K562 (cell line): Measurements from ENCODE around the gene GLRA3. TPM values are rescaled to one million over a fixed set of nuclear protein-coding genes. Genes with fewer than 3 reads are reported as not detected.
A peak's percentile ranks its signal among the peaks of the same experiment; 100 is the strongest.
"Not testable (repeated sequence)": the region's sequence is repeated elsewhere in the genome, so short reads cannot be mapped to it uniquely, and the experiment has no call there.

Experiments
- ATAC-seq: fragments of 200-7000 bp; cut with Tn5 transposase; 3 replicates; pipeline ENCODE4 v1.9.1; 2020; ENCODE audit warnings: moderate library complexity
- BruUV-seq: library from RNA; stranded (reverse); fragments of 400-500 nt; replicated peaks from 2 replicates; lab custom pipeline; 2021; lab: Mats Ljungman, UMichigan
- CTCF ChIA-PET: fragments of 300-600 bp; formaldehyde crosslinking; extraction: SDS; loops from one replicate; lab custom pipeline; 2021; ENCODE audit warnings: low intra/inter-chr PET ratio; lab: Yijun Ruan, JAX
- POLR2A ChIA-PET: fragments of 300-600, 350-650 bp; sonication (Branson Sonifier 250); formaldehyde crosslinking; extraction: SDS; loops from one replicate; lab custom pipeline; 2021; ENCODE audit warnings: antibody characterized with exemption, inconsistent platforms; lab: Yijun Ruan, JAX
- DNase-seq, 4 experiments: peaks; one replicate each; pipeline versions ENCODE4 v3.0.0 to v3.0.0-alpha.2; 2011 to 2018; ENCODE audit warnings: low spot score in 3 of 4, mixed read lengths in 3 of 4; ENCODE audit errors: extremely low read depth in 1 of 4
- FAIRE-seq: peaks from 2 replicates; lab custom pipeline; 2011; peaks lifted over from hg19 to GRCh38; lab: Jason Lieb, UNC
- H2AFZ ChIP-seq: 2 replicates; pipeline ENCODE4 v1.6.0; 2011; ENCODE audit warnings: low read depth, low read length, control low read depth, inconsistent platforms
- H3K27ac ChIP-seq: fragments of 200-600 bp; 3 replicates; pipeline ENCODE4 v1.8.0; 2011; ENCODE audit warnings: low read depth, mild to moderate bottlenecking, control low read depth, inconsistent platforms, low read length, moderate library complexity, mixed read lengths; ENCODE audit errors: extremely low read depth
- H3K27me3 ChIP-seq, 2 experiments: fragments of 300-600 bp in 1 of 2; 2 replicates in 1 of 2; 3 replicates in 1 of 2; pipeline versions ENCODE4 v1.6.0 to v1.8.0; 2011; ENCODE audit warnings: inconsistent platforms in 2 of 2, low read length in 2 of 2, mild to moderate bottlenecking in 1 of 2, mixed read lengths in 1 of 2, moderate library complexity in 1 of 2; ENCODE audit not compliant: control insufficient read depth in 2 of 2, insufficient read depth in 2 of 2
- H3K36me3 ChIP-seq: fragments of 300-600 bp; 3 replicates; pipeline ENCODE4 v1.8.0; 2011; ENCODE audit warnings: mild to moderate bottlenecking, low read length, inconsistent platforms; ENCODE audit not compliant: control insufficient read depth, insufficient read depth
- H3K4me1 ChIP-seq, 2 experiments: fragments of 200-600 bp in 1 of 2; replicated peaks in 1 of 2; 2 replicates in 1 of 2; 3 replicates in 1 of 2; pipeline versions ENCODE4 v1.5.1 to v1.8.0; 2011; ENCODE audit warnings: inconsistent platforms in 2 of 2, low read length in 2 of 2, mild to moderate bottlenecking in 1 of 2, mixed read lengths in 1 of 2, moderate library complexity in 1 of 2; ENCODE audit not compliant: control insufficient read depth in 2 of 2, insufficient read depth in 2 of 2
- H3K4me2 ChIP-seq: 2 replicates; pipeline ENCODE4 v1.6.1; 2011; ENCODE audit warnings: low read length, control low read depth, inconsistent platforms, mixed read lengths; ENCODE audit not compliant: insufficient read depth
- H3K4me3 ChIP-seq: fragments of 200-600 bp; sonication (generic), shearing (Covaris generic); 2 replicates; pipeline ENCODE4 v1.5.1; 2016; ENCODE audit warnings: control low read depth, inconsistent platforms
- H3K79me2 ChIP-seq: fragments of 200-600 bp; 3 replicates; pipeline ENCODE4 v1.8.0; 2011; ENCODE audit warnings: low read length, inconsistent platforms; ENCODE audit not compliant: control insufficient read depth, insufficient read depth
- H3K9ac ChIP-seq, 2 experiments: 2 replicates each; pipeline versions ENCODE4 v1.6.0 to v1.6.1; 2011; ENCODE audit warnings: low read depth in 2 of 2, low read length in 2 of 2, control low read depth in 1 of 2, inconsistent platforms in 1 of 2, mild to moderate bottlenecking in 1 of 2, mixed read lengths in 1 of 2; ENCODE audit not compliant: insufficient read depth in 1 of 2
- H3K9me1 ChIP-seq: one replicate; pipeline ENCODE4 v1.6.0; 2011; ENCODE audit warnings: inconsistent platforms, mild to moderate bottlenecking, low read length, moderate library complexity; ENCODE audit not compliant: control insufficient read depth, insufficient read depth
- H3K9me3 ChIP-seq: replicated peaks from 2 replicates; pipeline ENCODE4 v1.5.1; 2011; ENCODE audit warnings: low read depth, low read length, inconsistent platforms; ENCODE audit not compliant: control insufficient read depth, insufficient read depth
- H4K20me1 ChIP-seq: replicated peaks from 2 replicates; pipeline ENCODE4 v1.6.1; 2011; ENCODE audit warnings: low read length, inconsistent platforms, mixed read lengths; ENCODE audit not compliant: control insufficient read depth, insufficient read depth
- ATF1 ChIP-seq, 2 experiments: fragments of 450-650 bp in 1 of 2; IDR thresholded peaks; 2 replicates each; pipeline ENCODE4 v1.6.1; 2016; ENCODE audit warnings: missing compliant biosample characterization in 1 of 2, missing genetic modification characterization in 1 of 2
- EP400 ChIP-seq: fragments of 450-650 bp; IDR thresholded peaks from 2 replicates; pipeline ENCODE4 v1.6.1; 2017; ENCODE audit warnings: antibody characterized with exemption, mild to moderate bottlenecking, moderate library complexity
- FOXK2 ChIP-seq, 2 experiments: fragments of 450-650 bp; IDR thresholded peaks in 1 of 2; conservative IDR thresholded peaks in 1 of 2; 2 replicates each; pipeline ENCODE4 v1.6.1; 2016; ENCODE audit warnings: low read depth in 2 of 2, mild to moderate bottlenecking in 1 of 2
- NFRKB ChIP-seq: fragments of 450-650 bp; IDR thresholded peaks from 2 replicates; pipeline ENCODE4 v1.6.1; 2016; ENCODE audit warnings: low read depth
- POLR2A ChIP-seq: fragments of 450-650 bp; conservative IDR thresholded peaks from 2 replicates; pipeline ENCODE4 v1.6.1; 2016
- POLR2G ChIP-seq: fragments of 200-400 bp; formaldehyde crosslinking; IDR thresholded peaks from 2 replicates; pipeline ENCODE4 v1.6.1; 2017; ENCODE audit warnings: low read depth, mild to moderate bottlenecking, antibody characterized with exemption, low read length, moderate library complexity
- RBFOX2 ChIP-seq: fragments of 200-400 bp; formaldehyde crosslinking; IDR thresholded peaks from 2 replicates; pipeline ENCODE4 v1.6.1; 2017; ENCODE audit warnings: low read depth, mild to moderate bottlenecking, low read length, moderate library complexity
- YY1 ChIP-seq, 3 experiments: IDR thresholded peaks; 2 replicates each; pipeline ENCODE4 v1.6.1; 2011; ENCODE audit warnings: low read length in 2 of 3, mild to moderate bottlenecking in 2 of 3, moderate library complexity in 2 of 3, borderline replicate concordance in 1 of 3, control low read depth in 1 of 3, low read depth in 1 of 3; ENCODE audit not compliant: insufficient read depth in 3 of 3, insufficient replicate concordance in 2 of 3, control insufficient read depth in 1 of 3, insufficient read length in 1 of 3; ENCODE audit errors: extremely low read depth in 1 of 3
- WGBS: fragments of 100-300 bp; shearing (Covaris generic); methylation state at CpG from one replicate; pipeline ENCODE4 v1.1.6; 2016; ENCODE audit warnings: low coverage, mixed read lengths; ENCODE audit not compliant: insufficient coverage; ENCODE audit errors: missing lambda C conversion rate; 5-methylcytosine and 5-hydroxymethylcytosine counted together
- in situ Hi-C: fragments of 300-500 bp; cut with MboI; formaldehyde crosslinking; loops from 4 replicates; pipeline ENCODE4 v1.15.0; 2018; ENCODE audit warnings: inconsistent platforms, mixed read lengths
- intact Hi-C: fragments of 100-400 bp; cut with micrococcal nuclease; formaldehyde crosslinking; loops from 2 replicates; pipeline ENCODE4 v1.14.2; 2022
- polyA plus RNA-seq, 8 experiments: library from polyadenylated mRNA; depleted of rRNA in 4 of 8; stranded (reverse) in 5 of 8; unstranded in 3 of 8; fragments of >200 nt; fragmentation: Nextera tagmentation in 2 of 8; fragmentation: Illumina TruSeq in 1 of 8; extraction: Ambion mirVana in 2 of 8; extraction: Trizol in 1 of 8; gene quantifications; 2 replicates each; pipeline versions ENCODE4 v1.2.1 to v1.2.3, GENCODE V29; 2011 to 2014; ENCODE audit warnings: inconsistent platforms in 1 of 8, missing spikeins in 1 of 8
- total RNA-seq, 7 experiments: library from RNA; depleted of rRNA in 6 of 7; stranded (reverse); fragments of >200 nt in 6 of 7; fragmentation: Illumina TruSeq in 2 of 7; extraction: Trizol in 2 of 7; gene quantifications; 2 replicates each; pipeline versions ENCODE4 v1.2.1 to v1.2.3, GENCODE V29; 2011 to 2021; ENCODE audit warnings: low replicate concordance in 1 of 7

Gene GLRA3
- total and polyA plus RNA-seq, 9 of the 15 experiments (the other 6 are each of a cell fraction or from before 2014, with no cell fraction given): 0.06 to 0.14 (median 0.08) TPM; not detected in 2

GRCh38 chr4:174778274-174778986 lies 50.6 kb downstream of the GLRA3 start:
- peak overlapping the region in 1 of 2 experiments; percentile 34; a peak in 2 of 4 replicates for H3K9ac ChIP-seq
- H3K9me3 ChIP-seq; H3K4me1 ChIP-seq; H3K36me3 ChIP-seq; H4K20me1 ChIP-seq; FAIRE-seq; H3K79me2 ChIP-seq; intact Hi-C loops; POLR2A ChIA-PET; H3K9me1 ChIP-seq; H3K27me3 ChIP-seq; in situ Hi-C loops; CTCF ChIA-PET; TF ChIP-seq ATF1 (CRISPR knock-in tag; IDR thresholded peaks at IDR 0.05): not testable (repeated sequence)
- BruUV-seq: TSS peak; percentile 79
- ATAC-seq: peak; percentile 73
- DNase-seq: peak in 1 of 4 experiments; percentile 17
- H3K27ac ChIP-seq: peak overlapping the region; percentile 68; the same call in 2 of the 3 replicates
- peak in 1 of 2 experiments; percentile 48; a peak in 3 of 4 replicates for TF ChIP-seq FOXK2 (conservative IDR thresholded peaks at IDR 0.05 in 1 of 2, IDR thresholded peaks at IDR 0.05 in 1 of 2; ENCODE audit: low read depth in 2 of 2)
- 0 out of 2 replicates have a peak, but pooled peaks have one; percentile 63 for TF ChIP-seq NFRKB
- peak in 1 of 3 experiments; percentile 76 for TF ChIP-seq YY1 (IDR thresholded peaks at IDR 0.05; ENCODE audit: borderline replicate concordance in 1 of 3, control insufficient read depth in 1 of 3, extremely low read depth in 1 of 3, insufficient read depth in 3 of 3, insufficient read length in 1 of 3, insufficient replicate concordance in 2 of 3, low read depth in 1 of 3, low read length in 2 of 3)
- TF ChIP-seq ATF1 (tag; IDR thresholded peaks at IDR 0.05): peak; percentile 31; the same call in 1 of the 2 replicates
- TF ChIP-seq RBFOX2: 0 out of 2 replicates have a peak, but pooled peaks have one; percentile 15
- TF ChIP-seq POLR2G: 0 out of 2 replicates have a peak, but pooled peaks have one; percentile 14
- peak; percentile 43; the same call in 1 of the 2 replicates for TF ChIP-seq EP400
- TF ChIP-seq POLR2A: 0 out of 2 replicates have a peak, but pooled peaks have one; percentile 35
- peak overlapping the region; percentile 90 for H2AFZ ChIP-seq
- H3K4me3 ChIP-seq: peak overlapping the region; percentile 26
- WGBS: 14% methylated on average over 6 of the region's 28 CpGs
- peak overlapping the region; percentile 58 for H3K4me2 ChIP-seq
